ENCODE results near the gene TUBB2B. TPM values are rescaled to one million over a fixed set of nuclear protein-coding genes. Genes with fewer than 3 reads are reported as not detected.

TUBB2B gene
- total and polyA plus RNA-seq, 10 of the 15 experiments (the other 5 are each of a cell fraction or from before 2014, with no cell fraction given): 2.6 to 75.2 (median 21.2) TPM

- H4K20me1 ChIP-seq (ENCODE audit: control insufficient read depth, insufficient read depth): no peaks in the 10 kb centered on the region
- TF ChIP-seq WRNIP1 (IDR thresholded peaks at IDR 0.05; ENCODE audit: borderline replicate concordance, low read depth, low read length) (no peak), POLR2AphosphoS2 (IDR thresholded peaks at IDR 0.05; ENCODE audit: low read depth, low read length) (no peak), RELB (IDR thresholded peaks at IDR 0.05; ENCODE audit: low read depth) (no peak), ELK1 (IDR thresholded peaks at IDR 0.05; ENCODE audit: low read depth, low read length) (no peak)
- H3K36me3 ChIP-seq (ENCODE audit: control insufficient read depth in 2 of 2, insufficient read depth in 2 of 2, low read length in 1 of 2): no peaks in the 10 kb centered on the region
- no peak overlapping the region for H3K4me3 ChIP-seq
- H3K9ac ChIP-seq (ENCODE audit: control insufficient read depth, insufficient read depth, low read length): no peak overlapping the region
- ChIA-PET SMC1A (ENCODE audit: uncharacterized antibody, unreplicated experiment) (interaction anchor here (0.9 to 3.1 kb wide), 4 partner anchors 16 to 48 kb away, joined by 3 to 10 read pairs (median 6); no protein-coding TSS in a partner anchor), RAD21 (ENCODE audit: unreplicated experiment) (interaction anchor here (0.8 to 1.4 kb wide), 2 partner anchors 25 to 40 kb away, joined by 3 to 7 read pairs; no protein-coding TSS in a partner anchor), CTCF (interaction anchor here (0.8 to 2.8 kb wide), 3 partner anchors 40 to 87 kb away, joined by 4 to 13 read pairs (median 5); no protein-coding TSS in a partner anchor), POLR2A (interaction anchor here (1.1 kb wide), 1 partner anchor 18 kb away, joined by 3 read pairs; no protein-coding TSS in a partner anchor)
- WGBS (ENCODE audit: insufficient coverage, insufficient replicate concordance, low lambda C conversion rate, missing lambda C conversion rate): 43% methylated on average over 5 of the region's 5 CpGs
- intact Hi-C loops (cut with micrococcal nuclease; ENCODE audit: unreplicated experiment) (no loop called here), in situ Hi-C loops (cut with MboI) (no loop called here)
- DNase-seq (ENCODE audit: low read depth, low spot score) (no peak), ATAC-seq (no peak), FAIRE-seq (no peak)
- no peaks in the 10 kb centered on the region for H3K9me3 ChIP-seq (replicated peaks; ENCODE audit: control insufficient read depth, insufficient read depth, low read length)
- no peak overlapping the region for H3K27ac ChIP-seq (ENCODE audit: control insufficient read depth, insufficient read depth)
- H3K4me2 ChIP-seq (ENCODE audit: control insufficient read depth, insufficient read depth): no peak overlapping the region
- no peaks in the 10 kb centered on the region for H3K27me3 ChIP-seq (replicated peaks in 1 of 2; ENCODE audit: control insufficient read depth in 2 of 2, insufficient read depth in 2 of 2, low read length in 1 of 2)
- BruUV-seq (replicated peaks): no TSS peak
- no peaks in the 10 kb centered on the region for H3K79me2 ChIP-seq (ENCODE audit: control insufficient read depth, insufficient read depth, low read length)
- H2AFZ ChIP-seq (ENCODE audit: control insufficient read depth, low read depth, low read length): no peak overlapping the region
- peaks cover 33% of the 10 kb centered on the region for H3K4me1 ChIP-seq (ENCODE audit: control insufficient read depth, insufficient read depth, low read length)
Observed at GRCh38 chr6:3211681-3212080, 15.8 kb downstream of the TUBB2B start.

All from GM12878 (cell line).